HG03442 (cell line): Measurements from ENCODE around the gene DENR.
"Not testable (repeated sequence)": the region's sequence is repeated elsewhere in the genome, so short reads cannot be mapped to it uniquely, and the experiment has no call there.

Experiments
- ATAC-seq: cut with Tn5 transposase; IDR thresholded peaks from one replicate; pipeline ENCODE4 v1.9.1; 2021; ENCODE audit warnings: mild to moderate bottlenecking, moderate library complexity; ENCODE audit not compliant: unreplicated experiment

The DENR gene

DNA sequence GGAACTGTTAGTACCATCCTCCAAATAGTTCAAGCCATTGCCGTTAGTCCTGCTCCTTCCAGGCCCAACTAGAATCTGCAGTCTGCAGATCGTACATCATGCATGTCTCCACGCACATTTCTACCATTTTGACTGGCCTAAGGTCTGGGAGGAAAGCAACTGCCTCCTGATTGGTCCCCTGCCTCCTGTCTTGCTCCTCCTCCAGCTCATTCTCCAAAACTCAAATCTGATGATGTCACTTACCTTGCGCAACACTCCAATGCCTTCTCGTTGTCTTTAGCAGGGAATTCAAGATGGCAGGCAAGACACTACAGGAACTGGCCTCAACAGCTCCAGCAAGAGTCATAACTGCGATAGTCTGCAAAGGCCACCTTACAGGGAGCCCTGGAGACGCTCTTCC, 12.3 kb upstream of the DENR start:
- no peak for ATAC-seq

GRCh38 chr12:122743895-122744525, 8.6 kb upstream of the DENR start:
- no peak for ATAC-seq

- no peak for ATAC-seq
Measured at GRCh38 chr12:122747224-122748135, 5.1 kb upstream of the DENR start.

GRCh38 chr12:122749569-122750332, 2.9 kb upstream of the DENR start:
- no peak for ATAC-seq

DNA sequence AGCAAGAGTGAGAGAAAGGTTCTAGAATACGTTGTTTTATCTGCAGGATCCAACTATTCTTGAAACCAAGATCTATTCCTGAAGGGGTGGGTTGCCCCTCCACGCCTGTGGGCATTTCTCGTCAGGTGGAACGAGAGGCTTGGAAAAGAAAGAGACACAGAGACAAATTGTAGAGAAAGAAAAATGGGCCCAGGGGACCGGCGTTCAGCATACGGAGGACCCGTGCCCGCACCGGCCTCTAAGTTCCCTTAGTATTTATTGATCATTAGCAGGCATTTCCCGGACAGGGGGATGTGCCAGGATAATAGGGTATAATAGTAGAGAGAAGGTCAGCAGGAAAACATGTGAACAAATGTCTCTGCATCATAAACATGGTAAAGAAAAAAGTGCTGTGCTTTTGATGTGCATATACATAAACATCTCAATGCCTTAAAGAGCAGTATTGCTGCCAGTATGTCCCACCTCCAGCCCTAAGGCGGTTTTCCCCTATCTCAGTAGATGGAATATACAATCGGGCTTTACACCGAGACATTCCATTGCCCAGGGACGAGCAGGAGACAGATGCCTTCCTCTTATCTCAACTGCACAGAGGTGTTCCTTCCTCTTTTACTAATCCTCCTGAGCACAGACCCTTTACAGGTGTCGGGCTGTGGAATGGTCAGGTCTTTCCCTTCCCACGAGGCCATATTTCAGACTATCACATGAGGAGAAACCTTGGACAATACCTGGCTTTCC, 1.7 kb upstream of the DENR start:
- ATAC-seq, result not testable (repeated sequence)

- no peak for ATAC-seq
Measured at GRCh38 chr12:122753319-122753650, 661 bp downstream of the DENR start.

- ATAC-seq, result no peak
Measured at GRCh38 chr12:122754790-122755189, 2.2 kb downstream of the DENR start.

- no peak for ATAC-seq
Measured at GRCh38 chr12:122757568-122757967, 4.9 kb downstream of the DENR start.

DNA sequence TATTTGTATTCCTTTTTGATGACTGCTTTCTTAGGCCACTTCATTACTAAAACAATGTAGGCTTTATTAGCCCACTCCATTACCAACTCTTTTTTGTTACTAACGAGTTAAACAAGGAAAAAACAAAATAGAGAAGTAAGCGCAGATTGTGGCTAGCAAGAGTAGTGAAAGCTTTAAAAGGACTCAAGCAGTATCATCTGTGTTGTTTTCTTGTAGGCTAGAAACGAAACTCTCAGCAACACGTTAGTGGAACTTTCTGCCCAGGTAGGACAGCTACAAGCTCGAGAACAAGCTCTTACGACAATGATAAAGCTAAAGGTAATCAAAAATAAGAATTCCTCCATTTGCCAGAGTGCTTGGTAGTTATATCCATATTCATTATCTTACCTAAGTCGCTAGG, 32.9 kb downstream of the DENR start:
- ATAC-seq, result no peak

- no peak for ATAC-seq
Measured at GRCh38 chr12:122788387-122788786, 35.8 kb downstream of the DENR start.

- no peak for ATAC-seq
Measured at GRCh38 chr12:122789637-122790036, 37.0 kb downstream of the DENR start.

- no peak for ATAC-seq
Measured at GRCh38 chr12:122790393-122791075, 37.9 kb downstream of the DENR start.

DNA sequence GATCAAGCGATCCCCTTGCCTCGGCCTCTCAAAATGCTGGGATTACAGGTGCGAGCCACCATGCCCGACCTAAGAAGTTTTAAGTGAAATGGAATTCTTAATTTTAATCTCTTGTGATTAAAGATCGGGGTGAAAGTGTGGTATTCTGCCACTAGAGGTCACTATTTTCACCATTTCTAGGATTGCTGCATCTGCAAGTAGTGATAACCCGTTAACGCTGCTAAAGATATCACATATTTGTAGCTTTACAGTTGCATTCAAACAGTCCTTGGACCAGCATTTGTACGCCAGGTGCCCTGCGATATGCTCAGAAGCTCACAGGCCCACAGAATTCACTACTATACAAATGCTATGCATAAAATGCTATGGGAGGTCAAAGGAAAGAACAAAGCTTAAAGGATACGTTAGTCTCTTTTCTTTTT, 41.1 kb downstream of the DENR start:
- no peak for ATAC-seq

- ATAC-seq, result no peak
Measured at GRCh38 chr12:122795807-122796206, 43.2 kb downstream of the DENR start.

GRCh38 chr12:122799641-122800243, 47.1 kb downstream of the DENR start:
- no peak for ATAC-seq

DNA sequence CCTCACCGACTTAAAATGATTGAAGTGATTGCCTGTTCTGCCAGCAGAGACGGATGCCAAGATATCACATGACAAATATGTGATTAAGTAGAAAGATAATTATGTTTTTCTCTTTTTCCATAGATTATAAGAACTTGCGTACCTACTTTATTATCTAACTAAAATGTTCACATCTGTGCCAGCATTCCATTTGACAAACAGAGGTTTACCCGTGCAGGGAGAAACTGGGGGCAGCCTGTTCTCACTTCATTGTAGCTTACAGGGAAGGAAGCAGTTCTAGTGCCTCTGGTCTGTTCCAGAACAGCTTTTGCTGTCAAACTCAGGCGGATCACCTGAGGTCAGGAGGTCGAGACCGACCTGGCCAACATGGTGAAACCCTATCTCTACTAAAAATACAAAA, 51.3 kb downstream of the DENR start:
- no peak for ATAC-seq

DNA sequence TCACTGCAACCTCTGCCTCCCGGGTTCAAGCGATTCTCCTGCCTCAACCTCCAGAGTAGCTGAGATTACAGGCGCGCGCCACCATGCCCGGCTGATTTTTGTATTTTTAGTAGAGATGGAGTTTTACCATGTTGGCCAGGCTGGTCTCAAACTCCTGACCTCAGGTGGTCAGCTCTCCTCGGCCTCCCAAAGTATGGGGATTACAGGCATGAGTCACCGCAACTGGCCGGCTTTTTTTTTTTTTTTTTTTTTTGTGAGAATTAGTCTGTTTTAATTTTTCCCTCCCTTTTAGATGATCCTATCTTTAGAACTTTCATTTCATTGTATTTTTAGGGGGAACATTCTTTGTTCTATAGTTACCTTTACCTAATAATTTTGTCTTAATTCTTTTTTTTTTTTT, 52.3 kb downstream of the DENR start:
- not testable (repeated sequence) for ATAC-seq

DNA sequence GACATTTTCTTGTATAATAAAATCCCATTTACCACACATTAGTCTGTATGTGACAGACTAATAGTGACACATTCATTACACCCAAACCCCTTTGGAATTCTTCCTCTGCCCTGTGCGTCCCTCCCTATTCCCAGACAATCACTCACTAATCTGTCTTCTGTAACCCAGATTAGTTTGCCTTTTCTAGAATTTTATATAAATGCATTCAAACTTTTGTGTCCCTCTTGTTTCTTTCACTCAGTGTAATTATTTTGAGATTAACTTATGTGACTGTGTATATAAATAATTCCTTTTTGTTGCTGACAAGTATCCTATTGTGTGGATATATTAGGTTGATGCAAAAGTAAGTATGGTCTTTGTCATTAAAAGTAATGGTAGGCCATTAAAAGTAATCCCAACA, 55.0 kb downstream of the DENR start:
- ATAC-seq, result no peak

DNA sequence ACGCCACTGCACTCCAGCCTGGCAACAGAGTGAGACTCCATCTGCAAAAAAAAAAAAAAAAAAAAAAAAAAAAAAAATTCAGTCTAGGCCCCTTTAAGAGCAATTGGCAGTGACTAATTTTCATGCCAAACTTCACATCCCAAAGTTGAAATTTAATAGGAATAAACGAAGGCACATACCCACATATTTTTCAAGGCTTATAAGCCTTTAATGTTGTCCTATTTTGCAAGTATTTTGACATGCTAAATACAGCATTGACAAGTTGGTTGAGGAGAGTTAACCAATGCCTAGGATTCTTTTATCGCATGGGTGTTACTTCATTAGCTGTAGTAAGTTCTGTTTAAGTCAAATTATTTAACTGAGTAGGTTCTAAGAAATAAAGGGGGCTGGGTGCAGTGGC, 59.2 kb downstream of the DENR start:
- ATAC-seq, result no peak

DNA sequence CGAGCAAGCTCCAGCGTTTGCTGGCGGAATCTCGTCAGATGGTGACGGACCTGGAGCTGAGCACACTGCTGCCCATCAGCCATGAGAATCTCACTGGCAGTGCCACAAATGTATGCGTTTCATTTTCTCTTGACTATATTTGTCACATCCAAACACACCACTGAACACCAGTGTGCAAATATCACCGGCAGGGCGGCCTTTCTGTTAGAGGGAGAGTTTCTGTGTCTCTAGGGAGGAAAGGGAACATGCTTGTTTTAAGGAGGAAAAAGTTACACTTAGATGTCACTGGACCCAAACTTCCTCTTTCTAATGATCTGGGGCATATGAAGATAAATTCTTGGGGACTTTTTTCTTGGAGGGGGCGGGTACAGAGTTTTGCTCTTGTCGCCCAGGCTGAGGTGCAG, 60.7 kb downstream of the DENR start:
- no peak for ATAC-seq
